GDM1 (cell line): ENCODE results near the gene IL1RL1.
A peak's percentile ranks its signal among the peaks of the same experiment; 100 is the strongest.

Experiments
- DNase-seq: peaks from one replicate; lab custom pipeline; 2025; lab: John Stamatoyannopoulos, UW

IL1RL1 gene

GRCh38 chr2:102335871-102336366 lies 24.6 kb downstream of the IL1RL1 start:
- DNase-seq: no peak

- DNase-seq: no peak
Measured at GRCh38 chr2:102336502-102336945, 25.2 kb downstream of the IL1RL1 start.

GRCh38 chr2:102337012-102337411 lies 25.6 kb downstream of the IL1RL1 start:
- DNase-seq: no peak

GRCh38 chr2:102337481-102338386 lies 26.4 kb downstream of the IL1RL1 start:
- no peak for DNase-seq

- no peak for DNase-seq
Measured at GRCh38 chr2:102340778-102341177, 29.4 kb downstream of the IL1RL1 start.

- no peak for DNase-seq
Measured at GRCh38 chr2:102342888-102343287, 31.5 kb downstream of the IL1RL1 start.

- DNase-seq: no peak
Measured at GRCh38 chr2:102344397-102344796, 33.0 kb downstream of the IL1RL1 start.

- no peak for DNase-seq
Measured at GRCh38 chr2:102345329-102345920, 34.1 kb downstream of the IL1RL1 start.

GRCh38 chr2:102346381-102347130 lies 35.2 kb downstream of the IL1RL1 start:
- DNase-seq: no peak

GRCh38 chr2:102350137-102350793 lies 38.9 kb downstream of the IL1RL1 start:
- DNase-seq: no peak

GRCh38 chr2:102355526-102356380 lies 44.4 kb downstream of the IL1RL1 start, which contains the start of gene IL18R1:
Gene IL18R1, plus strand, starts transcription at chr2:102355796. Its CDS starts 6,865 bp downstream, at chr2:102362661.
- DNase-seq: peak; percentile 50

- DNase-seq: no peak
Measured at GRCh38 chr2:102356381-102356712, 45.0 kb downstream of the IL1RL1 start.

- DNase-seq: no peak
Measured at GRCh38 chr2:102356741-102357140, 45.4 kb downstream of the IL1RL1 start.

- DNase-seq: no peak
Measured at GRCh38 chr2:102357937-102358336, 46.6 kb downstream of the IL1RL1 start.

GRCh38 chr2:102358496-102358895 lies 47.1 kb downstream of the IL1RL1 start:
- DNase-seq: no peak

GRCh38 chr2:102359527-102359926 lies 48.2 kb downstream of the IL1RL1 start:
- no peak for DNase-seq

- DNase-seq: no peak
Measured at GRCh38 chr2:102361632-102362241, 50.4 kb downstream of the IL1RL1 start.

- DNase-seq: no peak
Measured at GRCh38 chr2:102365763-102366162, 54.4 kb downstream of the IL1RL1 start.

- DNase-seq: no peak
Measured at GRCh38 chr2:102366406-102367112, 55.2 kb downstream of the IL1RL1 start.
